Astrocyte (in vitro differentiated cells and primary cell): Measurements from ENCODE around the gene ZNF519.
"Not testable (repeated sequence)": the region's sequence is repeated elsewhere in the genome, so short reads cannot be mapped to it uniquely, and the experiment has no call there.

ENCODE experiments used
- EZH2 ChIP-seq: IDR thresholded peaks from 2 replicates; pipeline ENCODE4 v1.6.1; 2012; ENCODE audit warnings: mild to moderate bottlenecking, low read length, inconsistent platforms; ENCODE audit not compliant: insufficient read depth
- TF ChIP-seq, protein P1 (sequence below): IDR thresholded peaks from 2 replicates; pipeline ENCODE4 v1.5.1; 2011; ENCODE audit warnings: low read depth, mild to moderate bottlenecking, inconsistent platforms, low read length, moderate library complexity; ENCODE audit not compliant: insufficient read depth

DNA sequence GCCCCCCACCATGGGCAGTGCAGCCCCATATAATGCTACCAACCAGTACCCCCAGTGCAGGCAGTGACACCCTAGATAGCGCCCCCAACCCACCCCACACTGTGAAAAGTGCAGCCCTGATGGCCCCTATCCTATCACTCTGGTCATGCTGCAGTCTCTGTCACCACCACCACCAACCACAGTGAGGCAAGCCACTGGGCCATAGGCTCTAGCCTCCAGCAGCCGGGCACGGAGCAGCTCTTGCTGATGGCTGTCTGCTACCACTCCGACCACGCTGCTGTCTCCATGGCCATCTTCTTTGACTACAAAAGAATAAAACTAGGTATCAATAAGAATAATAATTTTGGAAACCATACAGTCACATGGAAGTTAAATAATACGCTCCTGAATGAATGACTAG is 43.2 kb upstream of the ZNF519 start:
- TF ChIP-seq, protein P1, sequence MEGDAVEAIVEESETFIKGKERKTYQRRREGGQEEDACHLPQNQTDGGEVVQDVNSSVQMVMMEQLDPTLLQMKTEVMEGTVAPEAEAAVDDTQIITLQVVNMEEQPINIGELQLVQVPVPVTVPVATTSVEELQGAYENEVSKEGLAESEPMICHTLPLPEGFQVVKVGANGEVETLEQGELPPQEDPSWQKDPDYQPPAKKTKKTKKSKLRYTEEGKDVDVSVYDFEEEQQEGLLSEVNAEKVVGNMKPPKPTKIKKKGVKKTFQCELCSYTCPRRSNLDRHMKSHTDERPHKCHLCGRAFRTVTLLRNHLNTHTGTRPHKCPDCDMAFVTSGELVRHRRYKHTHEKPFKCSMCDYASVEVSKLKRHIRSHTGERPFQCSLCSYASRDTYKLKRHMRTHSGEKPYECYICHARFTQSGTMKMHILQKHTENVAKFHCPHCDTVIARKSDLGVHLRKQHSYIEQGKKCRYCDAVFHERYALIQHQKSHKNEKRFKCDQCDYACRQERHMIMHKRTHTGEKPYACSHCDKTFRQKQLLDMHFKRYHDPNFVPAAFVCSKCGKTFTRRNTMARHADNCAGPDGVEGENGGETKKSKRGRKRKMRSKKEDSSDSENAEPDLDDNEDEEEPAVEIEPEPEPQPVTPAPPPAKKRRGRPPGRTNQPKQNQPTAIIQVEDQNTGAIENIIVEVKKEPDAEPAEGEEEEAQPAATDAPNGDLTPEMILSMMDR: not testable (repeated sequence)
- not testable (repeated sequence) for TF ChIP-seq EZH2
